Measurements from ENCODE around the gene ROBO2. TPM values are rescaled to one million over a fixed set of nuclear protein-coding genes. Genes with fewer than 3 reads are reported as not detected.

ROBO2 gene
- total RNA-seq, 1 experiment from 2014 or later = 0.16 TPM

GRCh38 chr3:77539014-77539413, 499.1 kb downstream of the ROBO2 start:
- DNase-seq = peak in 1 of 2 experiments; percentile 2
- Mint-ChIP-seq H3K9me3 (ENCODE audit: unreplicated experiment) (no peaks in the 10 kb centered on the region), H3K27ac (ENCODE audit: unreplicated experiment) (no peak overlapping the region), H3K4me3 (ENCODE audit: unreplicated experiment) (no peak overlapping the region), H3K4me1 (ENCODE audit: low read depth, unreplicated experiment) (no peaks in the 10 kb centered on the region), H3K27me3 (ENCODE audit: insufficient read depth, unreplicated experiment) (peaks cover 10% of the 10 kb centered on the region), H3K36me3 (ENCODE audit: insufficient read depth, unreplicated experiment) (no peaks in the 10 kb centered on the region)
- Histone ChIP-seq H3K27me3 (replicated peaks; ENCODE audit: control insufficient read depth, insufficient read depth, low read length) (no peaks in the 10 kb centered on the region), H3K4me3 (ENCODE audit: low read depth, low read length) (no peak overlapping the region), H3K9me3 (no peaks in the 10 kb centered on the region), H3K4me1 (peaks cover 7% of the 10 kb centered on the region; the same call in 1 of the 2 replicates), H3K36me3 (ENCODE audit: control insufficient read depth, insufficient read depth, low read length) (no peaks in the 10 kb centered on the region)
- intact Hi-C loops (cut with micrococcal nuclease; ENCODE audit: unreplicated experiment) = no loop called here
- POLR2A ChIA-PET = no interaction called here
- no TSS peak for BruUV-seq (replicated peaks)
- TF ChIP-seq CTCF (IDR thresholded peaks at IDR 0.05; ENCODE audit: insufficient read depth in 1 of 2, low read depth in 1 of 2, low read length in 1 of 2, severe bottlenecking in 1 of 2, unreplicated experiment in 1 of 2) = no peak
- CTCF ChIA-PET = no interaction called here

DNA sequence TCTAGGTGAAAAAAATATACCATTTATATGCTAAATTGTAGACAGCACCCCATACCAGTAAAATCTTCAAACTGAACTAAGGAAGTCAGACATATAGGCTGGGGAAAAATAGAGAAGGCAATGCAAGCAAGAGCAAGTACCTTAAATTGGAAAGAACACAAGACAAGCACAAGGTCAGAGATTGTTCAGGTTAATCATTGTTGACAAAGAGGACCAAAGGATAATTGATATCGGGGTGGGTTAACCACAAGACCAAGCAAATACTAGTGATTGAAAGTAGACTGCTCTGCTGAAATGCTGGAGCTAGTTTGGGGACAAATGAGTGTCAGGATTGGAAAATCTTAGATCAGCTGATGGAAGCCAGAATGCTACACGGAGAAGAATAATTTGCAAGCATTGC, 499.8 kb downstream of the ROBO2 start:
- no peak for DNase-seq
- BruUV-seq (replicated peaks) = no TSS peak
- Histone ChIP-seq H3K36me3 (ENCODE audit: control insufficient read depth, insufficient read depth, low read length) (no peaks in the 10 kb centered on the region), H3K9me3 (no peaks in the 10 kb centered on the region), H3K4me3 (ENCODE audit: low read depth, low read length) (no peak overlapping the region), H3K27me3 (replicated peaks; ENCODE audit: control insufficient read depth, insufficient read depth, low read length) (no peaks in the 10 kb centered on the region), H3K4me1 (peaks cover 7% of the 10 kb centered on the region; the same call in 1 of the 2 replicates)
- ChIA-PET POLR2A (no interaction called here), CTCF (interaction anchor here (0.7 kb wide), 1 partner anchor 23 kb away, joined by 4 read pairs; no protein-coding TSS in a partner anchor)
- H3K4me3 Mint-ChIP-seq (ENCODE audit: unreplicated experiment) = no peak overlapping the region
- no peaks in the 10 kb centered on the region for H3K4me1 Mint-ChIP-seq (ENCODE audit: low read depth, unreplicated experiment)
- TF ChIP-seq CTCF (IDR thresholded peaks at IDR 0.05; ENCODE audit: insufficient read depth in 1 of 2, low read depth in 1 of 2, low read length in 1 of 2, severe bottlenecking in 1 of 2, unreplicated experiment in 1 of 2) = no peak
- H3K36me3 Mint-ChIP-seq (ENCODE audit: insufficient read depth, unreplicated experiment) = no peaks in the 10 kb centered on the region
- no peaks in the 10 kb centered on the region for H3K9me3 Mint-ChIP-seq (ENCODE audit: unreplicated experiment)
- no peak overlapping the region for H3K27ac Mint-ChIP-seq (ENCODE audit: unreplicated experiment)
- intact Hi-C loops (cut with micrococcal nuclease; ENCODE audit: unreplicated experiment) = no loop called here
- peaks cover 10% of the 10 kb centered on the region for H3K27me3 Mint-ChIP-seq (ENCODE audit: insufficient read depth, unreplicated experiment)

DNA sequence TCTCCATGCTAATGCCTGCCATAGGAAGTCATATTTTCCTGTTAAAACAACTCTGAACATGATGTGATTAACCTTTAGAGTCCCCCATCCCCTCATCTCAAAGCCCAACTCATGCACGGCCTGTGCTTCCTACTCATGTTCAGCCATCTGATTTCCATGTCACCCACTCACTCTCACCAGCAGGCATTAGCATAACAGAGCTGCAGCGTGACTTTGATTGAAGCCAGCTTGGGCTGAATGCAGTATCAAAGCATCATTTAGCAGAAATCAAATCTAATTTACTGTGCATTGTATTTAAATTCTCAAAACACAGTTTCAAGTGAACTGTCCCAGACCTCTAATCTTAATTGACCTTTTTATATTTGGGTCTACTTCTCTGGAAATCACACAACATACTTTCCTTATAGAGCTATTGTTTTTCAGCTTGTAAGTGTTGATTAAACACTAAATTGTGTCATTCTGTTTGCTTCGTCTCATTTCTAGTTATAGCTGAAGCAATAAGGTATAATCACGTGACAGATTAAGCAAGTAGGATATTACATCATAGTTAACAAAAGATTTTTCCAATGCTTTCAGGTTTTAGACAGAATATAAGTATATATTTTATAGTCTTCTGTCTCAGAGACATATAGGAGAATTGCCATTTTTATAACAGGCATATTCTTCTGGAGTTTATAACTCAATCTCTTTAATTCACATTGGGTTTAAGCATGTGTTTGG, 501.5 kb downstream of the ROBO2 start:
- Mint-ChIP-seq H3K9me3 (ENCODE audit: unreplicated experiment) (no peaks in the 10 kb centered on the region), H3K27me3 (ENCODE audit: insufficient read depth, unreplicated experiment) (peaks cover 10% of the 10 kb centered on the region), H3K36me3 (ENCODE audit: insufficient read depth, unreplicated experiment) (no peaks in the 10 kb centered on the region), H3K4me3 (ENCODE audit: unreplicated experiment) (no peak overlapping the region), H3K27ac (ENCODE audit: unreplicated experiment) (no peak overlapping the region), H3K4me1 (ENCODE audit: low read depth, unreplicated experiment) (no peaks in the 10 kb centered on the region)
- no peak for TF ChIP-seq CTCF (IDR thresholded peaks at IDR 0.05; ENCODE audit: insufficient read depth in 1 of 2, low read depth in 1 of 2, low read length in 1 of 2, severe bottlenecking in 1 of 2, unreplicated experiment in 1 of 2)
- CTCF ChIA-PET = no interaction called here
- DNase-seq = no peak
- BruUV-seq (replicated peaks) = no TSS peak
- POLR2A ChIA-PET = no interaction called here
- intact Hi-C loops (cut with micrococcal nuclease; ENCODE audit: unreplicated experiment) = no loop called here
- Histone ChIP-seq H3K27me3 (replicated peaks; ENCODE audit: control insufficient read depth, insufficient read depth, low read length) (no peaks in the 10 kb centered on the region), H3K36me3 (ENCODE audit: control insufficient read depth, insufficient read depth, low read length) (no peaks in the 10 kb centered on the region), H3K9me3 (no peaks in the 10 kb centered on the region), H3K4me1 (peaks cover 7% of the 10 kb centered on the region; the same call in 1 of the 2 replicates), H3K4me3 (ENCODE audit: low read depth, low read length) (no peak overlapping the region)

Data from Caco-2 (cell line).